GM19193 (cell line): ENCODE data around the gene RNPEP.

Experiments
- POLR2A ChIP-seq: IDR thresholded peaks from 4 replicates; pipeline ENCODE4 v1.6.1; 2011; ENCODE audit not compliant: insufficient read depth, insufficient read length; ENCODE audit errors: extremely low read depth

The RNPEP gene

GRCh38 chr1:201989354-201990128, 7.1 kb downstream of the RNPEP start:
- TF ChIP-seq POLR2A: no peak

DNA sequence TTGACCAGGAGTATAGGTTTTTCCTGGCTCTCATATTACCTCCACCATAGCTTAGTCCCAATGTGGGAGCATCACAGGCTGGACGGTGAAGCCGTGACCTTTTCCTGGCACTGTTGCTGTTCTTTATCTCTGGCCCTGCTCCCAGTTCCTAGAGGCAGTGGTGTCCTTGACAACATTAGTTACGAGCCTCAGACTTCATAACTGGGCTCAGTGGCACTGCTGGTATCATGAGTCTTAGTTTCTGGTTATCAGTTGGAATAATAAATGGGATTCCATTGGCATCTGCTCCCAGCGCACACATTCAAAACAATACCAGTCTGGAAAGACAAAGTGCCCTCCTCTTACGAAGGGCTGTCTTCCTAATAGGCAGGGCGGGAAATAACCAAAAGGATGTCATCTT, 8.0 kb downstream of the RNPEP start:
- no peak for TF ChIP-seq POLR2A

DNA sequence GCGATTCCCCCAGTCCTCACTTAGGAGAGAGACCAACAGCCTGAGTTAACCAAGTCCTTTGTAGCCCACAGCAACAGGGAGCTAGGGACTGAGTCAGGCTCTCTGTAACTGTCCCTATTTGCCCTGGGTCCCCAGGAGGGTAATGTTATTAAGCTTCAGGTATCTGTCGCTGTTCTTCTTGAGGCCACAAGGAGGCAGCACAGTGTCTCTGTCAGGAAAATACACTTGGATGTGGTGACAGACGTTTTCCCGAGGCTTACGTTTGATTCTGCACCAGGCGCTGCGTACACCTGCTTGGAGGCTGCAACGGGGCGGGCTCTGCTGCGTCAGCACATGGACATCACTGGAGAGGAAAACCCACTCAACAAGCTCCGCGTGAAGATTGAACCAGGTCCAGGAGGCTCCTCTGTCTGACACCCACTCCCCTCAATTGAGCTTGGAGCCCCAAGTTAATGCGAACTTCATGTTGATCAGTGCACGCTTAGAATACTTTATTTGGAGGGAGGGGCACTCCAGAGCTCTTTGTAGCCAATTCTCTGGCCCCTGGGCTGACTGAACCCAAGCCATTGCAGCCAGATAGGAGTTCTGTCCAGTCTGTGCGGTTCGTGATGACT, 17.3 kb downstream of the RNPEP start:
- no peak for TF ChIP-seq POLR2A

- no peak for TF ChIP-seq POLR2A
These were observed 20.1 kb downstream of the RNPEP start for GRCh38 chr1:202002507-202002906.

- TF ChIP-seq POLR2A: no peak
These were observed 22.3 kb downstream of the RNPEP start for GRCh38 chr1:202004711-202005110.

GRCh38 chr1:202005958-202006357, 23.5 kb downstream of the RNPEP start:
- TF ChIP-seq POLR2A: no peak

DNA sequence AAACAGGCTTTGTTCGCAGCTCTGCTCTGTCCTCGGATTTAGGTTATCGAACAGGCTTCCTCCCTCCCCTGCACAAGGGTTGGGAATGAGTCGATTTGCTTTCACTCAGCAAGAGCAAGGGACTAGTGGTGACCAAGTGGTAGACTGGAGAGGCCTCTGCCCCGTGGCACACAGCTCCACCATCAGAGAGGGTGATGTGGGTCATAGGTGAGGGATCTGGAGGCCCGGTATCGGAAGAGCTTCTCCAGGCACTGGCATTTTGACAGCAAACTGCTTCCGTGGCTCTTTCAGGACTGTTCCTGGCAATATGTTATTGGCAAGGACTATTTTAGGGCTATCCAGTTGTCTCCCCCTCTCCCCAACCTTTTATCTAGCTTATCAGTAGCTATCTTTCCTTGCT, 24.9 kb downstream of the RNPEP start:
- no peak for TF ChIP-seq POLR2A

DNA sequence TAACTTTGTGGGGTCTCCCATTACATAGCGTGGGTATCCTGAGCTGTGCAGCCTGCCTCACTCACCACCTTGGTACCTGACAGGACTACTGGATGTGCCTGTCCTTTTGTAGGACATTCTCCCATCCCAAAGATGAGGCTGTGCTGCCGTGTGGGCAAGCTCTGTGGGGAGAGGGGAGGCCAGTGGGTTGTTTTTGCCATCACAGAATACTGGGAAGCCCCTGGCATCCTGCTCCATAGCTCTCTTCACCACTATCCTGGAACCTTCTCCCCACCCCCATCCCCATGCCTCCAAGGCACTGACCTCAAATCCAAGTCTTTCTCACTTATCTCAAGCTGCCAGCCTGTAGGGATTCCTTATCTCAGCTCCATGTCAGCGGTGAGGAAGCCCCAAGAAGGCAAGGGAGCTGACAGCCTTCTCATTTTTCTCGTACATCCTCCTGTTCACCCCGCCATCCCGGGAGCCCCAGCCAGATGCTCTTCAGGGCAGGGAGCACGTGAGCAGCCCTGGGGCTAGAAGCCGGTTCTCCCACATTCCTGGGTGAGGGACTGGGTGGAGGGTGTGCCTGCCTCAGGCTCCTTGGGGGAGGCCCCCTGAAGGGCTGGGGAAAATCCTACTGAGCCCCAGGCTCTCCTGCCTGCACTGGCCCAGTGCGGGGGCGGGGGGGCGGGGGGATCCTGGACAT, 25.5 kb downstream of the RNPEP start:
- TF ChIP-seq POLR2A: no peak

GRCh38 chr1:202009326-202010179, 27.1 kb downstream of the RNPEP start:
- TF ChIP-seq POLR2A: no peak

- peak; percentile 96 for TF ChIP-seq POLR2A
These were observed 27.9 kb downstream of the RNPEP start, which contains the start of gene ELF3 for GRCh38 chr1:202010180-202011015. Gene ELF3 (plus strand): TSS chr1:202010587. CDS start chr1:202011137, 550 bp downstream.

DNA sequence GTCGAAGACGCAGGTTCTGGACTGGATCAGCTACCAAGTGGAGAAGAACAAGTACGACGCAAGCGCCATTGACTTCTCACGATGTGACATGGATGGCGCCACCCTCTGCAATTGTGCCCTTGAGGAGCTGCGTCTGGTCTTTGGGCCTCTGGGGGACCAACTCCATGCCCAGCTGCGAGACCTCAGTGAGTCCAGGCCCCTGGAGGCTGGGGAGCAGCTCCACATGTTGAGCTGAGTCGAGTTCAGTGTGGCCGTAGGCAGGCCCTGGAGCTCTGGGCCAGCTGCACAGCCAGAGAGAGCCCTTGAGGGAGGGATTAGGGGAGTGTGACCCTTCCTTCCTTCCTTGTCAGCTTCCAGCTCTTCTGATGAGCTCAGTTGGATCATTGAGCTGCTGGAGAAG, 29.5 kb downstream of the RNPEP start:
- TF ChIP-seq POLR2A: no peak

- no peak for TF ChIP-seq POLR2A
These were observed 30.4 kb downstream of the RNPEP start for GRCh38 chr1:202012544-202013478.

DNA sequence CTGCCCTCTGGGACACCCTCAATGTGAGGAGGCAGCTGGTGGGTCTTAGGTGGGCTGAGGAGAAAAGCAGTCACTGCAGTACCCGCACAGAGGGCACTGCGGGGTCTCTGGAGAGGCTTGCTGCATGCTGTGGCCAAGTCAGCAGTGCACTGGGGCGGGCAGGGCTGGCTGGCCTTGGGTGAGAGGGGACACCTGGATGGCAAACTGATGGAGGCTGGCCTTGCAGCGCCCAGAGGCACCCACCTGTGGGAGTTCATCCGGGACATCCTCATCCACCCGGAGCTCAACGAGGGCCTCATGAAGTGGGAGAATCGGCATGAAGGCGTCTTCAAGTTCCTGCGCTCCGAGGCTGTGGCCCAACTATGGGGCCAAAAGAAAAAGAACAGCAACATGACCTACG, 31.2 kb downstream of the RNPEP start:
- no peak for TF ChIP-seq POLR2A
